HG03095 (cell line): ENCODE results near the gene SIK3.

Source experiments
- ATAC-seq: cut with Tn5 transposase; IDR thresholded peaks from one replicate; pipeline ENCODE4 v1.9.1; 2021; ENCODE audit warnings: moderate library complexity; ENCODE audit not compliant: unreplicated experiment

Gene SIK3

GRCh38 chr11:116871248-116871647, 227.0 kb downstream of the SIK3 start:
- ATAC-seq = no peak

- ATAC-seq = no peak
These were observed 228.2 kb downstream of the SIK3 start for GRCh38 chr11:116870054-116870453.

DNA sequence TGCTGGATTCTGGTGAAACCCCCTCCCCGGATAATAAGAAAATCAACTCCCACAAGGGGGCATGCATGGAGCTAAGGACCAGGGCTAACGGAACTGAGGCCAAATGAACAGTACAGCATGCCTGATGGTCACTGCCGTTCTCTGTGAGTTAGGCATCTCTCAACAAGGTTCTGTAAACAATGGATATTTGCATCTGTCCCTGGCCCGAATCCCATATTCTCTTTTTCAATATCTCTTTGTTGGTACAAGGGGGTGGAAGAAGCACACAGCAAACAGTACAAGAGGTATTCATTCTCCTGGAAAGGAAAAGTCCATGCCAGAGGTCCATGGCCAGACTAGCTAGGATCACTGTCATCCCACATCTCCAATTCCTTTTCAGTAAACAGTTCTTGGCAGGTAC, 228.6 kb downstream of the SIK3 start:
- no peak for ATAC-seq

- no peak for ATAC-seq
These were observed 230.2 kb downstream of the SIK3 start for GRCh38 chr11:116868066-116868465.

- ATAC-seq = no peak
These were observed 230.6 kb downstream of the SIK3 start for GRCh38 chr11:116867619-116868018.

- ATAC-seq = no peak
These were observed 231.3 kb downstream of the SIK3 start for GRCh38 chr11:116866804-116867455.

DNA sequence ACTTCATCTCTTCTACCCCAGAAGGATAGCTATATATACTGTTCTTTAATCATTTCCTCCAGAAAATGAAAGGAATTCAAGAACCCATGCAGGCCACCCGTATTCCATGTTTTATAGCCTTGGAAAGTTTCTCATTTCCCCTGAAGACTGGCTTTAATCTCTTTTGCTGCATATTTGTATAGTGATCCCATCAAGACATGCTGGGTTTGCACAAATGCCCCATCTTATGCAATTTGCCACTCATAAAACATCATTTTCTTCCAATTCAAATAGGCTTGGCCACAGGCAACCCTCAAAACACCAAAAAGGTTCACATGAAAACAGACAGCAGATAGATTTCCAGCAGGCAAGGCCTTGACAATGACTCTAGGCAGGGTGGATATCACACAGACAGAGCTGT, 232.5 kb downstream of the SIK3 start:
- ATAC-seq = no peak

- ATAC-seq = no peak
These were observed 233.7 kb downstream of the SIK3 start for GRCh38 chr11:116864531-116864930.

- no peak for ATAC-seq
These were observed 235.3 kb downstream of the SIK3 start for GRCh38 chr11:116862951-116863350.

DNA sequence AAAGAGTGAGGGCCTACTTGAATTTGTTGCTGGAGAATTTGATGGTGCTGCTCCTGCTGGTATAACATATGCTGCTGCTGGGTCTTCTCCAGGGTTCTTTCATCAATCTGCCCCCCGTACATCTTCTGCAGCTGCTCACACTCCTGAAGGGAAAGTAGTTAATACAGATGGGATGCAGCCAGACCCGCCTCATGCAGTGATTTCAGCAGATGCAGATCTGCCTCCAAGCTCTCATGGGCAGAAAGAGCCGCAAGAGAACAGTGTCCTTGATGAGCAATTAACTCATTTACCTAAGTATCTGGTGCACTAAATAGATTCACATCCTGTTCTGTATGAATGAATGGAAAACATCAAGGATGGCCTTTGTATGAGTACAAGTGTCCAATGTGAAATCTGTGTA, 236.0 kb downstream of the SIK3 start:
- no peak for ATAC-seq

DNA sequence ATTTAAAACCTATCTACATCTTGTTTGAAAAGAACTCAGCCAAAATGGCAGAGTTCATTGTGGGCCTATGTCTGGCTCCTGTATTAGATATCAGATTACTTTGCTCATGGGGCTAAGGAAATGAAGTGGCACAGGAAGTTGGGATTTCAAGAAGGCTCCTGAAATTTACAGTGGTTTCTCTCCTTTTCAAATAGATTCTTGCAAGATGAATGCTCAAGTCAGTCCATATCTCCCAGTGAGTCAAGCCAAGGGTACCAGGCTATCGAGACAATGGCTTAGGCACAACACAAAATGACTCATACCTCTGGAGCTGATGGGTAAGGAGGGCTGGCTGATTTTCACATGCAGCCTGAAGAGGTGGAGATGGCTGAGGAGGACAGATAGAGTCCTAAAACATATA, 236.7 kb downstream of the SIK3 start:
- ATAC-seq = no peak

DNA sequence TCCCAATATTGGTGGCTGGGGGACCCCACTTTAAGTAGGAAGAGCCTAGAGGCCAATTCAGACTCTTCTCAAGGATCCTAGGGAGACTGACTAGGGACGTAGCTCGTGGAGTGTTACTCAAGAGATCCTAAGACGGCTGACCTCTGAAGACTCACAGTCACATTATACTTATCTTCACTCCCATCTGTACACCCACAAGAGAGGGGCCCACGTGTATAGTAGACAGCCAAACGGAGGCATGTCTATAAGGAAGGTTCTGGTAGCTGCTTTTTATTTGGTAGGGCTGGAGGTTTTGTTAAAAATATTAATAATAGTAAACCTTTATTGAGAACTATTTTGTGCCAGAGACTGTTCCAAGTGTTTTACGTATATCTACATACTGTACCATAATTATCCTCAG, 237.9 kb downstream of the SIK3 start:
- ATAC-seq = no peak

GRCh38 chr11:116859175-116859574, 239.1 kb downstream of the SIK3 start:
- ATAC-seq = no peak

DNA sequence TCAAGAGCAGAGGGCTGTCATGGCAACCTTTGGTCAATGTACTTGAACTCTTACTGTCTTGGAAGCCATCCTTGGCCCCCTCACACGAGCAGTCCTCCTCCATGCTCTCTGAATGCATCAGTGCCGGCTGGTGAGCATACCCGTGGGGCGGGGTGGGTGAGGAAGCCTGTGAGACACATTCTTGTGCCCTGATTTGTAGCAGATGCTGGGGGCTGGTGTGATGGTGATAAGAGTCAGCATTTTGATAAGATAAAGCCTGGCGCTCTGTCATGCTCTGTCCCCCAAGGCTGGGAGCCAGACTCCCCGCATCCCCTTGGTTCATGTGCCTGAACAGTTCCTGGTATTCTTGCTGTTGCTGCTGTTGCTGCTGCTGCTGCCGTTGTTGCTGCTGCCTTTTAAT, 240.3 kb downstream of the SIK3 start:
- no peak for ATAC-seq

DNA sequence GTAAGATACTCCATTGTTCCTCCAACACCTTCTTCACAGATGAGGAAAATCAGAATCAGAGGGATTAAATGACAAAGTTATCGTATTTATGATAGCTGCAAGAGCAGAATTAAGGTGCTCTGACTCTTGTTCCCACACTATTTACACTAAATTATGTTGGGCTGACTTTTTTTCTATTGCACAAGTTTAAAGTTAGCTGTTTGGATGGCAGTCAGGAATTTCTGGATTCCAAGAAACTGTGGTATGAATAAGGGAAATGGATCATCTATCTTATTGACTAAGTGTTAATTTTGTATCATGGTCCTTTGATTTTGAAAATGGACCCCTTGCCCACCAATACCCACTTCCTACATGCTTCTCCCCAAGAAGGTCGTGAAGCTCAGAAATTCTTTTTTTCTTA, 240.9 kb downstream of the SIK3 start:
- ATAC-seq = no peak

GRCh38 chr11:116856423-116856822, 241.8 kb downstream of the SIK3 start:
- no peak for ATAC-seq

DNA sequence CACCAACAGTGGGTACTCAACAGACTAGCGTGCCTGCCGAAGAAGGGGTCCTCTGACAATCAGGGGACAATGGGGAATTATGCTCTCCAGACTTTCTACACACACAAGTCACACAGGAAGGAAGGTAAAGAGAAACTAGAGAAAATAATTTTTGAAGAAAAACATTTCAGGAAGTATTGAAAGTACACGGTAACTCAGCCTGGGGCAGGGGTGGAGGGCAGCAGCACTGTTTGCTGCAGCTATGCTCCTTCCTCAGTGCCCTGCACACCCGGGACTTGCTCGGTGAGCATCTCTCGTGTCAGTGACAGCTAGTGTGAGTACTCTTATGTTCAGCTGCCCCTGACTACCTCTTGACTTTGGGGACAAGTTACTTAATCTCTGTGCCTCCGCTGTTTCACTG, 242.8 kb downstream of the SIK3 start:
- no peak for ATAC-seq

DNA sequence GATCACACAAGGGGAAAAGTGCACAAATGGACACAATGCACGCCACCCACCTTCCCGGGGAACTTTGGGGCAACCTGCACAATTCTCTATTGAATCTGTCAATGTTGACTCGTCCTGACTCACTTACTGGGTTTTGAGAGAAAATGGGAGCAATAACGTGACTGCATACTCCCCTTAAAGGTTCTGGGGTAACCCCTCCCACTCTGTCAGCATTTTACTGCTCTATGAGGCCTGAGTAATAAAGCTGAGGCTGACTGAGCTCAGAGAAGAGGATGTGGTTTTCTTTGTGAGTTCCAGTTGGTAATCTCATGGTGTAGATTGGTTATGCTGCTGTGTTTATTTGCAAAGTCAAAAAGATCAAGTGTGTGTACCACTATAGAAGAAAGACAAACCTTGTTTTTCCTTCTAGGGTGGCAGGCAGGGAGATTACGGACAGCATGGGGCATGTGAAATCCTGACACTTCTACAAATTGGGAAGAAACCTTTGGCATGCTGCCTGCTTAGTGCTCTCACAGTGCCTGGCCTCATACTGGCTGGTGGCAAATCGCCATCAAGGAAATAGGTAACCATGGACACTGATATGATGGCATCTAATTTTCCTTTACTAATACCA, 244.7 kb downstream of the SIK3 start:
- peak; percentile 95 for ATAC-seq

DNA sequence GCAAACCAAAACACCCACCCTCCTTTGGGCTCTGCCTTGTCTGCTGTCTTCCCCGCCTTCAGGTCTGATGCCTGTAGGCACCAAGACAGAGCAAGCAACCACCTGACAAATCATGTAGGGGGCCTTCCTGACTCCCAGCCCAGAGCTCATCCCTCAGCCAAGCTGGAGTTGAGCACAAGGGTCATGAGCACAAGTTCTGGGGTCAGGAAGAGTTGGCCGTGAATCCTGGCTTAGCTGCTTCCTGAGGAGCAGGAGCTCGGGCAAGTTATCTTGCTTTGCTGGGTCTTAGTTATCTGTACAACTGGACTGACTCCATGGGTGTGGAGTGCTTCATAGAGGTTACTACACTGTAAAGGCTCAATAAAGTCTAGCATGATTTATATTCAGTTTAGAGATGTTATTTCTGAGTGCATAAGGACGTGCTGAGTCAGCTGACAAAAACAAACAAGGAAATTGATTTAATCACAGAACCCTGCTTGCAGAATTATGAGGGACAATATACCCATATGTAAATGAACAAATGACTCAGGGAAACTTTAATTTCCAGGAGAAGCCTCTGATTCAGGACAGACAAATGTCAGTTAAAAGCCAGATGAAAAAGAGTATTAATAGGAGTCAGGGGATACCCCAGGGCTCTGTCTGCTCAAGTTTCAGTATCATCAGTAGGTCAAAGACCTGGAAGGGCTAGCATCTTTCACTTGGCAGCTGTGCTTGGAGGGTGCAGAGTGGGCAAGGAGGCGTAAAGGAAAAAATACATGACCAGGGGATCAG, 245.8 kb downstream of the SIK3 start:
- ATAC-seq = no peak

- ATAC-seq = no peak
These were observed 246.6 kb downstream of the SIK3 start for GRCh38 chr11:116851626-116852025.

GRCh38 chr11:116849486-116849885, 248.7 kb downstream of the SIK3 start:
- no peak for ATAC-seq

- ATAC-seq = no peak
These were observed 249.2 kb downstream of the SIK3 start for GRCh38 chr11:116849060-116849459.
